KMS-11 (cell line): ENCODE data around the gene MOG.

Experiments used
- H2AFZ ChIP-seq: fragments of 200-600 bp; sonication (generic); 2 replicates; pipeline ENCODE4 v1.6.1; 2016; ENCODE audit warnings: antibody characterized with exemption, mixed run types, low read depth
- H3K27ac ChIP-seq: fragments of 200-600 bp; sonication (generic); 2 replicates; pipeline ENCODE4 v1.6.1; 2016; ENCODE audit warnings: mild to moderate bottlenecking, mixed run types
- H3K27me3 ChIP-seq: fragments of 200-600 bp; sonication (generic); 2 replicates; pipeline ENCODE4 v1.6.1; 2017; ENCODE audit warnings: mild to moderate bottlenecking, low read depth, mixed run types, moderate library complexity; ENCODE audit not compliant: insufficient read depth
- H3K36me3 ChIP-seq: fragments of 200-600 bp; sonication (generic); 2 replicates; pipeline ENCODE4 v1.6.1; 2017; ENCODE audit warnings: mild to moderate bottlenecking, mixed run types; ENCODE audit not compliant: insufficient read depth
- H3K4me1 ChIP-seq: fragments of 200-600 bp; sonication (generic); 2 replicates; pipeline ENCODE4 v1.6.1; 2016; ENCODE audit warnings: mild to moderate bottlenecking, low read depth, mixed run types; ENCODE audit not compliant: poor library complexity, severe bottlenecking
- H3K4me2 ChIP-seq: fragments of 200-600 bp; sonication (generic); 2 replicates; pipeline ENCODE4 v1.7.0; 2016; ENCODE audit warnings: mild to moderate bottlenecking, mixed run types
- H3K4me3 ChIP-seq: fragments of 200-600 bp; sonication (generic); IDR thresholded peaks from 2 replicates; pipeline ENCODE4 v1.6.1; 2017; ENCODE audit warnings: low read depth, low read length, mixed read lengths; ENCODE audit not compliant: insufficient read depth
- H3K79me2 ChIP-seq: fragments of 200-600 bp; sonication (generic); 2 replicates; pipeline ENCODE4 v1.6.1; 2016; ENCODE audit warnings: low read depth, mixed run types; ENCODE audit not compliant: insufficient read depth
- H3K9ac ChIP-seq: fragments of 200-600 bp; sonication (generic); 2 replicates; pipeline ENCODE4 v1.6.1; 2016; ENCODE audit warnings: mild to moderate bottlenecking, mixed run types
- H4K20me1 ChIP-seq: fragments of 200-600 bp; sonication (generic); 2 replicates; pipeline ENCODE4 v1.6.1; 2016; ENCODE audit warnings: mild to moderate bottlenecking, mixed run types; ENCODE audit not compliant: insufficient read depth
- CTCF ChIP-seq: fragments of 200-600 bp; sonication (generic); conservative IDR thresholded peaks from 2 replicates; pipeline ENCODE4 v1.6.1; 2017; ENCODE audit warnings: low read depth, mild to moderate bottlenecking, antibody characterized with exemption, low read length, moderate library complexity, mixed read lengths

Gene MOG

GRCh38 chr6:29676981-29677601 lies 20.2 kb downstream of the MOG start:
- Histone ChIP-seq H4K20me1 (no peaks in the 10 kb centered on the region), H3K36me3 (no peaks in the 10 kb centered on the region), H3K27me3 (no peaks in the 10 kb centered on the region), H3K27ac (no peak overlapping the region), H3K4me3 (no peak overlapping the region), H3K4me2 (peak overlapping the region; percentile 29; the same call in 1 of the 2 replicates), H3K9ac (no peak overlapping the region), H3K4me1 (peaks cover 10% of the 10 kb centered on the region), H3K79me2 (no peaks in the 10 kb centered on the region), H2AFZ (0 out of 2 replicates have a peak overlapping the region, but pooled peaks have one; percentile 38)
- TF ChIP-seq CTCF = no peak

GRCh38 chr6:29678114-29678513 lies 21.2 kb downstream of the MOG start:
- Histone ChIP-seq H3K27ac (no peak overlapping the region), H3K27me3 (no peaks in the 10 kb centered on the region), H2AFZ (no peak overlapping the region), H3K4me3 (no peak overlapping the region), H3K79me2 (no peaks in the 10 kb centered on the region), H4K20me1 (no peaks in the 10 kb centered on the region), H3K4me2 (no peak overlapping the region), H3K36me3 (no peaks in the 10 kb centered on the region), H3K4me1 (peaks cover 10% of the 10 kb centered on the region), H3K9ac (no peak overlapping the region)
- no peak for TF ChIP-seq CTCF

- no peak for TF ChIP-seq CTCF
- no peak overlapping the region for H2AFZ ChIP-seq
- H3K9ac ChIP-seq = no peak overlapping the region
- H3K27ac ChIP-seq = no peak overlapping the region
- no peaks in the 10 kb centered on the region for H3K36me3 ChIP-seq
- H3K4me1 ChIP-seq = peaks cover 10% of the 10 kb centered on the region
- no peak overlapping the region for H3K4me3 ChIP-seq
- H3K27me3 ChIP-seq = no peaks in the 10 kb centered on the region
- no peaks in the 10 kb centered on the region for H4K20me1 ChIP-seq
- no peak overlapping the region for H3K4me2 ChIP-seq
- H3K79me2 ChIP-seq = no peaks in the 10 kb centered on the region
Measured at GRCh38 chr6:29679962-29680361, 23.1 kb downstream of the MOG start.

- no peak for TF ChIP-seq CTCF
- H3K4me1 ChIP-seq = peaks cover 10% of the 10 kb centered on the region
Measured at GRCh38 chr6:29680416-29680815, 23.5 kb downstream of the MOG start.

More at GRCh38 chr6:29680416-29680815, 23.5 kb downstream of the MOG start:
- no peak overlapping the region for H2AFZ ChIP-seq
- H3K36me3 ChIP-seq = no peaks in the 10 kb centered on the region
- H3K4me2 ChIP-seq = no peak overlapping the region
- H3K27ac ChIP-seq = no peak overlapping the region
- no peaks in the 10 kb centered on the region for H3K79me2 ChIP-seq
- no peaks in the 10 kb centered on the region for H3K27me3 ChIP-seq
- H4K20me1 ChIP-seq = no peaks in the 10 kb centered on the region
- H3K9ac ChIP-seq = no peak overlapping the region
- no peak overlapping the region for H3K4me3 ChIP-seq
